ENCODE results near the gene ATP13A1.

Gene ATP13A1

GRCh38 chr19:19647037-19647835, 16.2 kb downstream of the ATP13A1 start:
- TF ChIP-seq CTCF (IDR thresholded peaks at IDR 0.05; ENCODE audit: control insufficient read depth, insufficient read depth, low read depth, low read length, missing control alignments) = no peak
- no peak for DNase-seq (ENCODE audit: low read depth)
- H3K4me3 ChIP-seq (ENCODE audit: control insufficient read depth, low read depth, low read length) = no peak overlapping the region

- DNase-seq (ENCODE audit: low read depth) = no peak
- TF ChIP-seq CTCF (IDR thresholded peaks at IDR 0.05; ENCODE audit: control insufficient read depth, insufficient read depth, low read depth, low read length, missing control alignments) = no peak
- H3K4me3 ChIP-seq (ENCODE audit: control insufficient read depth, low read depth, low read length) = no peak overlapping the region
Observed at GRCh38 chr19:19645233-19645870, 18.1 kb downstream of the ATP13A1 start.

GRCh38 chr19:19644054-19644388, 19.5 kb downstream of the ATP13A1 start:
- TF ChIP-seq CTCF (IDR thresholded peaks at IDR 0.05; ENCODE audit: control insufficient read depth, insufficient read depth, low read depth, low read length, missing control alignments) = no peak
- peak overlapping the region; percentile 91 for H3K4me3 ChIP-seq (ENCODE audit: control insufficient read depth, low read depth, low read length)
- no peak for DNase-seq (ENCODE audit: low read depth)

GRCh38 chr19:19643158-19644053, 20.1 kb downstream of the ATP13A1 start, which contains the start of gene GMIP:
TSS of gene GMIP (minus strand) at chr19:19643657. CDS start at chr19:19643529, 128 bp downstream.
- peak; percentile 87 for TF ChIP-seq CTCF (IDR thresholded peaks at IDR 0.05; ENCODE audit: control insufficient read depth, insufficient read depth, low read depth, low read length, missing control alignments)

GRCh38 chr19:19642506-19643157, 20.8 kb downstream of the ATP13A1 start:
- TF ChIP-seq CTCF (IDR thresholded peaks at IDR 0.05; ENCODE audit: control insufficient read depth, insufficient read depth, low read depth, low read length, missing control alignments) = no peak
- H3K4me3 ChIP-seq (ENCODE audit: control insufficient read depth, low read depth, low read length) = peak overlapping the region; percentile 91
- no peak for DNase-seq (ENCODE audit: low read depth)

More at GRCh38 chr19:19643158-19644053, 20.1 kb downstream of the ATP13A1 start, which contains the start of gene GMIP:
- DNase-seq (ENCODE audit: low read depth) = no peak
- H3K4me3 ChIP-seq (ENCODE audit: control insufficient read depth, low read depth, low read length) = peak within 1 kb of the TSS; percentile 91

All from AG09309 (cell line).